ENCODE measurements around the gene ZDHHC6.
"Not testable (repeated sequence)": the region's sequence is repeated elsewhere in the genome, so short reads cannot be mapped to it uniquely, and the experiment has no call there.

Gene ZDHHC6

DNA sequence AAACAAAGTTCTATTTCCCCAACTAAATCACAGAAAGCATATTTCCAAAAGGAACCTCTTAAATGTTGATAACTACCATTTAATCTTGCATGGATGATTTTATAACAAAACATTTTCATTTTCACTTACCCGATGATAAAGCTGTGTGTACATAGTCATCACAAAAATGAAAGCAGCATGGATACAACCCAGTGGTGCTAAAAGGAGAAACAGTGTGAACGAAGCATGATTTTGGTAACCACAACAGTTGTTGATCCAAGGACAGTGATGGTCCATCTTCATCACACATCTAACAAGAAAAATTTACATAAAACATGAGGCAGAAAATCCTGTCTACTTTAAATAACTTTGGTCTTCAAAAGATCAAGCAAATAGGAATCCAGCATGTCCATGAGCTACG lies 4.7 kb downstream of the ZDHHC6 start:
- no peak for DNase-seq

DNA sequence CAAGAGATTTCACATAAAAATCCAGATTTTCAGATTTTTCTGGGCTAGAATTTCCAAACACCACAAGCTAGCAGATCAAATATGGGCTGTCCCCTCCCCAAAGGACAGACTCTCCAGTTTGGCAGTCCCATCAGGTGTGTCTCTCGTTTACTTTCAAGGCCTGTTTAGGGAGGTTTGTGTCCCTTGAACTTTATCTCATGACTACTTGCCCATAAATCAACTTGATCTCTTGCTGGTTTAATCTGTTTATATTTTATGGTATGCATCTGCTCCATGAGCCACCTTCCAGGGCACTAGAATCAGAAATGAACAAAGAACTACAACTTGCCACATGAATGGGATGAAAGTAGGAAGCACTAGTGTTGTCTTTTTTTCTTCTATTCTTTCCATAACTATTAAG lies 5.2 kb downstream of the ZDHHC6 start:
- DNase-seq, result no peak

DNA sequence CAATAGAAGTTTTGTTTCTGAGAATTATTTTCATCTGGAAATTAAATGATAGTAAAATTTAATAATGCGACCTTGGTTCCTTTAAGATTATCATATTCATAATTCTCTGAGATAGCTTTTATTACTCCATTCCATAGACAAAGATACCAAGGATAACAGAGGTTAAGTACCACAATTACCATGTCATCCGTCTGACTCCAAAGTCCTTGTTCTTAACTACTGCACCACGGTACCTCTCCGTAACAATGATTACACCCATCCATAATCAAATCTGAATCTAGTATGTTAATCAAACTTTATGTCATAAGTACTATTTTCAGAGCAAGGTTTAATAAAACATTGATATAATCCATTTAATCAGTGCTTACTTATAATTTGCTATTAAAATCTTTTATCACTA lies 8.4 kb downstream of the ZDHHC6 start:
- DNase-seq, result no peak

DNA sequence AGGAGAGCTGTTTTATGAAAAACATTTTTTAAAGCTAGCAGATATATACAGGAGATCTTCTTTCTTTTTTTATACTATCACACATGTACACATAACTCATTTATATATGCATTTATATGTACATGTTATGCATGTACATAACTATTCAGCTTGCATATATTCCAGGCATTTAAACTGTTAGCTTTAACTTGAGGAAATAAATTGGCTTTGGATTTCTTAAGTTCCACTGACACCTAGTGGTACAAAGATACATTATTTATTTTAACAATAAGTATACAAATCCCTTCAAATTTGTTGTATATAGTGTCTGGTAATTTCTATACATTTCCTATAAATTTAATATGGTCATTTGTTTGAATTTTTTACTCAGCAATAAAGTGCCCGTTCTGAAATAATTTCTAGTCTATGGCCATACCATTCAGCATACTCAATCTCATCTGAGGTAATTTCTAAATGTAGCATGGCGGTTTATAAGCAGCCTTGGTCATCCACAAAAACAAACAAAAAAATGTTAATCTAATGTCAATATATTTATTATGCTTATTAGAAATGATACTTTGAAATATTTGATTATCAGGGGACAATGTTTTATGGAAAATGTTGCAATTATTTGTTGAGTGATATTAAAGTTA lies 11.6 kb downstream of the ZDHHC6 start:
- no peak for DNase-seq

DNA sequence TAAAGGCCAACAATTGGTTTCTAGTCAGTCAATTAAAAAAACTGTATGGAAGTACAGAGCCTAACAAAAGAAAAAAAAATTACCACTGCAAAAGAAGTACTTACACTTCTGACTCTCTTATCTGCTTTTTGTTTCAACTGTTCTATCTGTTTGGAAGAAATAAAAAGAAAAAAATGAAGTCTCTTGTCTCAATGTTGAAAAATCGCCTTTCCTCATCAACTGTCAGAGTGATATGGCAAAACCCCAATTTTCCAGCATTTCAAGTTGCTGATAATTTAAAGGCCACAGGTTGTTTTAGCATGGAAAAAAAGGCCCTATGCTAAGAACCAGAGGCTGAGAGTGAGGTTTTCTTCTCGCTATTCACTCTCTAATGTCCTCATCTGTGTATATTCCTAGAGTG lies 13.6 kb downstream of the ZDHHC6 start:
- no peak for DNase-seq

DNA sequence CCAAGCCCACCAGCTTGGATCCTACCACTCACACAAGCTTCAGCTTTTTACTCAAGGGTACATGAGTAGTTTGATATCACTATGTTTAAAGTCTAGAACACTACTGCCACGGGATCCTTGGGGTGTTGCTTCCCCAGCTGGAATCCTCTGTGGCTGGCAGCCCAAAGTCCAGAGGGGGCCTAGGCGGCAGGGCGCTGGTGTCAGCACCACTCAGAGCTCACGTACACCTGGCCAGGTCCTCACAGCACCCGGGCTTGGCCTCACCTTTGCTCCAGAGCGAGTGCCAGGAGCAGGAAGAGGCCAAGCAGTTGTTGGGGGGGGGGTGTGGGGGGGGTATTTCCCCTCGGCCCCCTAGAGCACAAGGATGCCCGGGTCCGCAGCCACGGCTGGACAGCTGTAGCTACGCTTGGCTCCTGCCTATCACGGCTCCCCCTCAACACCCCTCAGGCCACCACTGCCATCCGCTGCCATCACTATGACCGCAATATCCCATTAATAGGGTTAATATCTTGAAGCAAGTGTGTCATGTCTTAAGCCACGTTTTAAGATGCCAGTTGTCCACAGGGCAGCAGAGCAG lies 17.0 kb downstream of the ZDHHC6 start:
- DNase-seq, result no peak

DNA sequence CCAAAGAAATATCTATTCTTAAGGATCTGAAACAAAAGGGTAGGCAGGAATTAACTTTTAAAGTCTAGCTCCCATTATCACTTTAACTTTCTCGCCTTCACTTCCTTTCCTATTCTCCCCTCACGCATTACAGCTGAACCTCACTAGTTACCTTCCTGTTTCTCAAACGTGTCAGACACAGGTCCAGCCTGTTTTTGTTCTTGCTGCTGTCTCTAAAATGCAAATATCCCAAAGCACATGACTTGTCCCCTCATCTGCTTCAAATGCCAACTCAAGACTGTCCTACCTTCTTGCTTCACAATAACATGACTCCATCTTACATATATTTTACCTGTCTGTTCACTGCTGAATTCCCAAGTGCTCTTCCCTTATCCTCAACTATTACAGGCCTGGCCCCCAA lies 17.6 kb downstream of the ZDHHC6 start:
- no peak for DNase-seq

DNA sequence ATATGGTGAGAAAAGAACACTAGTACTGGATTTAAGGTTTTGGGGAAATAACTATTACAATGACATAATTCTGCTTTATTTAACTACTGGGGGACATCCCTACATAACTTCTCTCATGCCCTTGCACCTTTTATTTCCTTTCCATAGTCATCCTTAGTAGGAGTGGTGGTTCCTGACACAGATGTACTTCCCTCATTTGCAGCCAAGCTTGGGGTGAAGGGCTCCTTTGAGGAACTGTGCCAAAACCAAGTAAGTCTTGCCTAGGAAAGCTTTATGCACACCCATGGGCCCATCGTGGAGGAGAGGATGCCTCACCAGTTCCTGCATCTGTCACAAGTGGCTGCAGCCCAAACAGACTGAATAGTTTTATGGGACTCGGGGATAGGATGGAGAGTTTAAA lies 20.6 kb downstream of the ZDHHC6 start:
- no peak for DNase-seq

DNA sequence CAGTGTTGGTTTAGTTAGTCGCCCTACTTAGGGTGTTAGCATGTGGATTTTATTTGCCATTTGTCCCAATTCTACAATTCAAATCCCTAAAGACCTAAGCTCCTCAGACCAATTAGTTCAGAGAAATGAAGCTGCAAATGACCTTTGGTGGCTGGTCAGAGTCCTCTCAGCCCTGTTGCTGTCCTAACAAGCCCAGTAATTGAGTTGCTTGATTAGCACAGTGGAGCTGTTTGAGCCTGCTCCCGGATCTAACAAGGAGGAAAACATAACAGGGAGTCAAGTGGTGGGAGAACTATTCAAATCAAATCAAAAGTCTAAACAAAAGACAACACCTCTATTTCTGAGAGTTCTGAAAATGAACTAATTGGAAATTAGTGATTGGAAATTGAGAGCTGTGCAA lies 22.1 kb downstream of the ZDHHC6 start:
- DNase-seq, result no peak

DNA sequence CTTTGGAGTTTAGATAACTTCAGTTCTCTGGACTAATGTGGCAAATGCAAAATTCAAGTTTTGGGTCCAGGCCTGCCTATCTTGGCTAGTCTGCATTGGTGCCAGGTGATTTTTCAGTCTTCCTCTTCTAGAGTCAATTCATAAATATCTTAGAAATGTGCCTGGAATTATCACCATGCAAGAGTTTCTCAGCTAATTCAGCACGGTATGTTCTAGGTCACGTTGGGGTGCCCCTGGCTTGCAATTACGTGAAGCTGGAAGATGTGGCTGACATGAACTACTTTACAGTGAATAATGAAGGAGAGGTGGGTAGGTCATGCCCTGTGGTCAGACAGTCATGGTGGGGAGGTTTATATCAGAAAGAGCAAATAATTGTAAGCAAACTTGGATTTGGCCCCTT lies 25.0 kb downstream of the ZDHHC6 start:
- DNase-seq, result no peak

DNA sequence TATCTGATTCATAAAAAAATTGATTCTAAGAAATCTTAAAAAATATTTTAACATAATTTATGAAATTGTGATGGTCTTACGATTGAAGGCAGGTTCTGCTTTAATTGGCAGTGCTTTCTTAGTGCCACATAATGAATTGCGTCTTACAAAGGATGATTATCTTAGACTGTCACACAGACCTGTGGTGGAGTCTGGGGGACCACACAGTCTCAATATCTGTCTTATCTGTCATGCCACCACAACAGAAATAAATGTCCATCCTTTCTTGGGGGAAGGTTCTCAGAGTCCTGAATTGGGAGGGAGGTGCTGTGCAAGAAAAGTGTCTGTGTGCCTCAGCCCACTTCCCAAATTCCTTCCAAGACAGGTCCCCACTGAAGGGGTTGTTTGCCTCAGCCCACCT lies 34.0 kb downstream of the ZDHHC6 start:
- DNase-seq, result no peak

DNA sequence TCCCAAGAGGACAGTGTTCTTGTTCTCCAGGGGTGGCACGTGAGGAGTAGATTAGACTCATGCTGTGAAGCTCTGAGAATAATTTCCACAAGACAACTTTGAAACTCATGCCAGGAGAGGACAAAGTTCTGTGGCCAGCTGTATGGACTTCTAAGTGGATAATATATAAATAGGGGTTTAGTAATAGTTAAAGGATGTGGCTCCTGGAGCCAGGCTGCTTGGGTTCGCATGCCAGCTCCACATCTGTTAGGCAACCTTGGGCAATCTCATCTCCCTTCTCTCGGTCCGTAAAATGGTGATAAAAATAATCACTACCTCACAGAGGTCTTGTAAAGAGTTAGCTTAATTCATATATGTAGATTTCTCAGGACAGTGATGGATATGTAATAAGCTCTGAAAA lies 37.0 kb downstream of the ZDHHC6 start:
- DNase-seq, result no peak

DNA sequence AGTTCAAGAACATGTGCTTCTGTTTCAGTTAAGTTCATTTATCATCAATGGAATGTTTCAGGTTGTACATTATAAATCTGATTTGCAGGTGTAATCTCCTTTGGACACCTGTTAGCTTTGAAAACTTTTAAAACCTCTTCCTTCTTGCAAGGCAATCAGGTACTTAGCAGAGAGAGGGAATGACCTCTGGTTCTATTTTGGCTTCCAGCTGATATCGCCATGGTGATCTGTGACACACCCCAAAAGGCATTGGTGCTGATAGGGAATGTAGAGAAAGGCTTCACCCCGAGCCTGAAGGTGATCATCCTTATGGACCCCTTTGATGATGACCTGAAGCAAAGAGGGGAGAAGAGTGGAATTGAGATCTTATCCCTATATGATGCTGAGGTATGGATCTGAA lies 37.4 kb downstream of the ZDHHC6 start:
- no peak for DNase-seq

DNA sequence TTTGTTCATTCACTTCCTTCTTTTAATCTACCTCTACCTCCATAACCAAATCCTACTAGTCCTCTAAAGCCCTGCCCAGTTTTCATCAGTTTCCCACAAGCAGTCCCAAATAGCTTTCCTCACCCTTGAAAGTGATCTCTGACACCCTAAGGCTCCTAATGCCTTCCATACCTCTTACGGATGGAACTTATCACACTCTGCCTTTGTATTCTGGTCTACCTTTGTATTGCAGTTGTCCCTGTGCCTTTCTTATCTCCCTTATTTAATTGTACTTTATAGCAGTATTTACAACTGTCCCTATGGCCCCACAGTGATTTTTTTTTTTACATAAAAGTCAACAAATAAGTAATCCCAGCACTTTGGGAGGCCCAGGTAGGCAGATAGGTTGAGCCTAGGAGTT lies 39.0 kb downstream of the ZDHHC6 start:
- no peak for DNase-seq

DNA sequence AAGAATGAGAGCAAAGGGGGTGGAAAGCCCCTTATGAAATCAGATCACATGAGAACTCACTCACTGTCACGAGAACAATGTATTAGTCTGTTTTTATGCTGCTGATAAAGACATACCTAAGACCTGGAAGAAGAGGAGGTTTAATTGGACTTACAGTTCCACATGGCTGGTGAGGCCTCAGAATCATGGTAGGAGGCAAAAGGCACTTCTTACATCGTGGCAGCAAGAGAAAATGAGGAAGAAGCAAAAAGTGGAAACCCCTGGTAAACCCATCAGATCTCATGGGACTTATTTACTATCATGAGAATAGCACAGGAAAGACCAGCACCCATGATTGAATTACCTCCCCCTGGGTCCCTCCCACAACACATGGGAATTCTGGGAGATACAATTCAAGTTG lies 39.9 kb downstream of the ZDHHC6 start:
- DNase-seq, result not testable (repeated sequence)

DNA sequence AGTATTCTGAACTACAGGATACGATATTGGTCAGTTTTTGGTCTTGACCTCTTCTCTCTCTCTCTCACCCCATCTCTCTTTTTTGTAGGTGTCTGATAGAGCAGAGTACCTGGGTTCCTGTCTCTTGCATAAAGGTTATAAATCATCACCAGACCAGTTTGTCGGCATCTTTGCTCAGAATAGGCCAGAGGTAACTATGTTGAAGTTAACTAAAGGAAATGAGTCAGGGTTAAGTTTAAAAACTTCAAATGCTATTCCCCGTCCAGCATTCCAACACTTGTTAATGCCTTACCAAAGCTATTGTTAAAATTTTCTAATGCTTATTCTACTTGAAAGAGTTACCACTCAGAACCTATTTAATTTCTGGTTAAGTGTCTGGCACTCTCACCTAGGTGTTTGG lies 42.1 kb downstream of the ZDHHC6 start:
- DNase-seq, result no peak

DNA sequence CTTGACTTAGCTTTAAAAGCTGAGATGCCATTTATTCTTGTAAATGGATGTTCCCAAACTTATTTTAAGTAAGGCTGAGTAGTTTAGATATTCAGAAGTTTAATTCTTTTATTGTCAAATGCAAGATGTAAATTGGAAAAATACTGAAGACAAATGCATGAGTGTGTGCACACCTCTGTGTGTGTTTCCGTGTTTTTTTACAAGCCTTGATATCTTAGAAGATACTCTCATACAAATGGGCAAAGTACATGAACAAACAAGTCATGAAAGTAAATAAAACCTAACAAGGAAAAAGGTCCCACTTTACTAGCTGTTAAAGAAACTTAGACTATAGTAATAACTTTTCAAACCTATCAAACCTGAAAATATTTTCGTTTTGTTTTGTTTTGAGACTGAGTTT lies 43.8 kb downstream of the ZDHHC6 start:
- DNase-seq, result no peak

DNA sequence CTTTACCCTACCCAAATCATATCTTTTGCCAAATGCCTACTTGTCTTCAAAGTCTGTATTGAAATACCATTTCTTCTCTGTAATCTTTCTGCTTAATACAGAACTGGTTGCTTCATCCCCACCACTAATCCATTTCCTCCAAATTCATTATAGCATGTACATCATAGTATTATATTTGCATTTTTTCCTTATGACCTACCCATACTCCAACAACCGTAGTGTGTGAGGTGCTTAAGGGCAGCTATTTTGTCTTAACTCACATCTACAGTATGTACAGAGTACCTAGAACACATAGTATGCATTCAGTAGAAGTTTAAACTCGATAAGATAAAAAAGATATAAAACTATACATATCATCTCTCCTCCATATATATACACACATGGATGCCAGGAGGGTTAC lies 49.1 kb downstream of the ZDHHC6 start:
- DNase-seq, result no peak

DNA sequence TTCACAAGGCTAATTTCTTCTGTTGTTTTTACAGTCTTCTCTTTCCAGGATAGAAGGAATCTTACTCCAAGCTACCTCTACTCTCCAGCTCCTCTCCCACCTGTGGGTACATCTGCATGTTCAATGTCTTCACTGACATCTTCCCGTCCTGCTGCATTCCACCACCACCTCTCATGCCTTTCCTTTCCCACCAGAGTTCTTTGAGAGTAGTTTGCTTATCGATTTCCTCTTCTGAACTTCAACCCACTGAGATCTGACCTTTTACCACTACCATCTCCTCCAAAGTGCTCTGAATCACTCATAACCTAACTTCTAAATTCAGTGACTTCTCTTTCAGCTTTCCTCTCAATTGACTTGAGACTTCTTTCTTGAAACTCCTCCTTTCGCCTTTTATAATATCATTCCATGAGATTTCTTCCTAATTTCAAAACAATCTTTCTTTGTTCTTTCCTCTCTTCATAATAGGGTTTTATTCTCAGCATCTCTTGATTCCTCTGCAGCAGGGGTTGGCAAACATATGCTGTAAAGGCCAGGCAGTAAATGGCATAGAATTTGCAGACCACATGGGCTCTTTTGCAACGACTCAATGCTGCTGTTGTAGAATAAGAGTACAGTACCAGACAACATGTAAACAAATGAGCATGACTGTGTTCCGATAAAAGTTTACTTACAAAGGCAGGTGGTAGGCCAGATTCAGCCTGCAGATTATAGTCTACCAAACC lies 50.7 kb downstream of the ZDHHC6 start:
- DNase-seq, result no peak

DNA sequence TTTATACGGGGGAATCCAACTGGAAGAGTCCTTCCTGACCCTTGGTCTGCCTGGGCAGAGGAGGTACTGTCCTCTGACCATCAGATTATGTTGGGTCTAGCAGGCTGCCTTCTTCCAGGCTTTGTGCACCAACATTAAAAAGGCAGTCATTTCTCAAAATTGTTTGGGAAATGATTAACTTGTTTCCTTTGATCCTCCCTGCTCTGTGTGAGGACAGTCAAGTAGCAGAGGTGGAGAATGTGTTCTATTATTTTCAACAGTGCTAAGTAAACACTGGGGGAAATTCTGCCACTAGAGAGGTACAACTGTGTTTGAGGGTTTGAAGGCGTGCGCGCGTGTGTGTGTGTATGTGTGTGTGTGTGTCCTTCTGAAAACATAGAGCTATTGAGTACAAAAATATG lies 52.2 kb downstream of the ZDHHC6 start:
- no peak for DNase-seq

DNA sequence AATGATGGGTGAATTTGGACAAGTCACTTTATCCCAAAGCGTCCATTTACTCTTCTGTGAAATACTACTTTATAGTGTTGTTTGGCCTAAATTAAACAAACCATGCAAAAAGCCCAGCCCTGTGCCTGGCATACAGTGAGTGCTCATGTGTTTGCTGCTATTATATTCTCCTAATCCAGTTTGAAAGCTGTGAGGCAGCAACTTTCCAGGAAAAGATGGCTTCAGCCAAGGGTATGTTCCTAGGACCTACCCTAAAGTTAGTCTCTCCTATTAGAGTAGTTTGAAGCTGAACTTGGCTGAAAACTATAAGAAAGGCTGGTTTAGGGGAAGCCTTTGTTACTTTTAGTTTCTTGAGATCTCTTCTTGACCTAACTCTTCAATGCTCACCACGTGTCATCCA lies 52.9 kb downstream of the ZDHHC6 start:
- no peak for DNase-seq

DNA sequence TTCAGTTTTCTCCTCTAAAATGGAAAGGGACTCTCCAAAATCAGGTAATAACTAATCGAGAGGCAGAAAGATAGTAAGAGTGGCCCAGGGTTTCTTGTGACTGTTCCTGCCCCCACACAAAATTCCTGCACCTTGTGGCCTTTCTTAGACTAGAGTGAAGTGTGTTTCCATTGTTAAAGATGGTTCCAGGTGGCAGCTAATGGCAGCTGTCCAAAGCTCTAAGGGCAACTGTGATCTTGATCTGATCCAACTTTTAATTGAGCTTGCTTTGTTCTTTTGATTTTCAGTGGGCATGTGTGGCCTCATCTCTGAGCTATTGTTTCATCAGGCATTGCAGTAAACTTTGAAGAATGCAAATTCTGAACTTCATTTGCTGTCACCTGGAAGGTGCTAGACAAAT lies 53.4 kb downstream of the ZDHHC6 start:
- no peak for DNase-seq

DNA sequence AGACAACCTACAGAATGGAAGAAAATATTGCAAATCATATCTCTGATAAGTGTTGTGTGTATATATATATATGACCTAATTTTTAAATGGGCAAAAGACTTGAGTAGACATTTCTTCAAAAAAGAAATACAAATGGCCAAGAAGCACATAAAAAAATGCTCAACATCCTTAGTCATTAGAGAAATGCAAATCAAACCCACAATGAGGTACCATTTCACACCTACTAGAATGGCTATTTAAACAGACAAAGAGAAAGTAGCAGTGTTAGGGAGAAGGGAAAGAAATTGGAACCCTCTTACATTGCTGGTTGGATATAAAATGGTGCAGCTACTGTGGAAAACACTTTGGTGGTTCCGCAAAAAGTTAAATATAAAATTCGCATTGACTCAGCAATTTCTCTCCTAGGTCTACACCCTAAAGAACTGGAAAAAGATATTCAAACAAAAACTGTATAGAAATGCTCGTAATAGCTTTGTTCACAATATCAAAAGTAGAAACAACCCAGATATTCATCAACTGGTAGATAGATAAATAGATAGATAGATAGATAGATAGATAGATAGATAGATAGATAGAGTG lies 56.5 kb downstream of the ZDHHC6 start:
- no peak for DNase-seq

DNA sequence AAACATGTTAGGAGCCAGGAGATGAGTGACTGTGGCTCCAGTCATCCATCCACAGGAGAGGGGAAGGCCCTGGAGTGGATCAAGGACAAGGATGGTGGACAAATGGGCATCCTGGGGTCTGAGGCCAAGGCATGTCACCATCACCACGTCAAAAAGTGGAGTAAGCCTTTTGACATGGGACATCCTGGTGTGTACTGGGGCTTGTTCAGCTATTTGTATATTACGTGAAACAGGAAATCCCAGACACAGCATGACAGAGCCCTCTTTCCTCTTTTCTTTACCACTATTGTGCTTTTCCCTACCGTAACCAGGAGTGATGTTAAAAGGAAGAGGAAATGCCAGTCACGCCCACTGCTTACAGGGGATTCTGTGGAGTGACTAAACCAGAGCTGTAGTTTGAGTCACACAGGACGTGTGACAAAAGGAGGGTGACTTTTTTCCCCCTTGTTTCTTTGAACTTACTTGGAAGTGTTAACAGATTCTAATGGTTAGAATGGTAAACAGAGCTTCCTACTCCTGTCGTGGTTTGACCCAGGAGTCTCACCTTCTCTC lies 57.4 kb downstream of the ZDHHC6 start:
- DNase-seq, result no peak
